HepG2 (cell line): ENCODE measurements around the gene PLAGL2. TPM values are rescaled to one million over a fixed set of nuclear protein-coding genes. Genes with fewer than 3 reads are reported as not detected.

Source experiments
- GATAD1 ChIP-seq: IDR thresholded peaks from 2 replicates; pipeline ENCODE4 v1.6.1; 2016; ENCODE audit warnings: missing genetic modification reagents, missing compliant biosample characterization
- HNRNPK ChIP-seq: fragments of 200-400 bp; formaldehyde crosslinking; IDR thresholded peaks from 2 replicates; pipeline ENCODE4 v1.6.1; 2018; ENCODE audit warnings: low read length, low read depth, moderate library complexity, mild to moderate bottlenecking; ENCODE audit not compliant: poor library complexity, severe bottlenecking
- KAT2B ChIP-seq: fragments of 150-350 bp; IDR thresholded peaks from 2 replicates; pipeline ENCODE4 v1.6.1; 2014; ENCODE audit warnings: low read depth, low read length, borderline replicate concordance
- NFIC ChIP-seq: IDR thresholded peaks from 2 replicates; pipeline ENCODE4 v1.6.1; 2012; ENCODE audit warnings: mild to moderate bottlenecking, low read length, inconsistent platforms
- NR2F6 ChIP-seq, 2 experiments: IDR thresholded peaks; 2 replicates each; pipeline ENCODE4 v1.6.1; 2016; ENCODE audit warnings: antibody characterized with exemption in 1 of 2, mild to moderate bottlenecking in 1 of 2
- POLR2AphosphoS5 ChIP-seq: IDR thresholded peaks from 2 replicates; pipeline ENCODE4 v1.6.1; 2012; ENCODE audit warnings: low read depth, low read length
- RBM39 ChIP-seq: fragments of 200-400 bp; formaldehyde crosslinking; IDR thresholded peaks from one replicate; pipeline ENCODE4 v1.6.1; 2018; ENCODE audit warnings: antibody characterized with exemption, mild to moderate bottlenecking, low read depth, low read length; ENCODE audit not compliant: poor library complexity, severe bottlenecking
- SAFB2 ChIP-seq: sonication (generic); formaldehyde crosslinking; IDR thresholded peaks from 2 replicates; pipeline ENCODE4 v1.5.1; 2020; ENCODE audit warnings: missing genetic modification reagents, low read depth, mild to moderate bottlenecking, borderline replicate concordance
- TMF1 ChIP-seq: sonication (generic); formaldehyde crosslinking; IDR thresholded peaks from 2 replicates; pipeline ENCODE4 v1.8.1; 2022; ENCODE audit warnings: low read depth, missing genetic modification reagents
- ZBTB38 ChIP-seq: sonication (generic); formaldehyde crosslinking; IDR thresholded peaks from 2 replicates; pipeline ENCODE4 v1.5.1; 2020; ENCODE audit warnings: mild to moderate bottlenecking, missing genetic modification reagents
- ZBTB4 ChIP-seq: sonication (generic); formaldehyde crosslinking; IDR thresholded peaks from 2 replicates; pipeline ENCODE4 v1.4.0; 2020; ENCODE audit warnings: missing genetic modification reagents, mild to moderate bottlenecking, borderline replicate concordance
- ZC3H4 ChIP-seq: sonication (generic); formaldehyde crosslinking; IDR thresholded peaks from 2 replicates; pipeline ENCODE4 v1.4.0; 2020; ENCODE audit warnings: missing genetic modification reagents, borderline replicate concordance
- ZFY ChIP-seq: sonication (generic); formaldehyde crosslinking; IDR thresholded peaks from 2 replicates; pipeline ENCODE4 v1.4.0; 2020; ENCODE audit warnings: missing genetic modification reagents
- ZNF205 ChIP-seq: IDR thresholded peaks from 2 replicates; pipeline ENCODE4 v1.6.1; 2018; ENCODE audit warnings: missing biosample characterization, missing genetic modification reagents
- ZNF292 ChIP-seq: sonication (generic); formaldehyde crosslinking; IDR thresholded peaks from 2 replicates; pipeline ENCODE4 v1.8.1; 2022; ENCODE audit warnings: mild to moderate bottlenecking, low read depth, missing genetic modification reagents, borderline replicate concordance
- ZNF335 ChIP-seq: sonication (generic); formaldehyde crosslinking; IDR thresholded peaks from 2 replicates; pipeline ENCODE4 v1.4.0; 2020; ENCODE audit warnings: missing genetic modification reagents
- ZNF430 ChIP-seq: sonication (generic); formaldehyde crosslinking; IDR thresholded peaks from 2 replicates; pipeline ENCODE4 v1.9.0; 2021; ENCODE audit warnings: mild to moderate bottlenecking, missing genetic modification reagents
- ZNF543 ChIP-seq: sonication (generic); formaldehyde crosslinking; IDR thresholded peaks from 2 replicates; pipeline ENCODE4 v1.4.0; 2020; ENCODE audit warnings: mild to moderate bottlenecking, missing genetic modification reagents
- ZNF703 ChIP-seq: sonication (generic); formaldehyde crosslinking; IDR thresholded peaks from 2 replicates; pipeline ENCODE4 v1.5.1; 2020; ENCODE audit warnings: missing genetic modification reagents, mild to moderate bottlenecking, moderate library complexity, borderline replicate concordance
- ZNF724P ChIP-seq: sonication (generic); formaldehyde crosslinking; IDR thresholded peaks from 2 replicates; pipeline ENCODE4 v1.8.0; 2022; ENCODE audit warnings: missing genetic modification reagents, borderline replicate concordance
- ZNF773 ChIP-seq: sonication (generic); formaldehyde crosslinking; IDR thresholded peaks from 2 replicates; pipeline ENCODE4 v1.4.0; 2020; ENCODE audit warnings: missing genetic modification reagents, borderline replicate concordance
- ZSCAN21 ChIP-seq: sonication (generic); formaldehyde crosslinking; IDR thresholded peaks from 2 replicates; pipeline ENCODE4 v1.8.0; 2022; ENCODE audit warnings: mild to moderate bottlenecking, missing genetic modification reagents, moderate library complexity, borderline replicate concordance
- polyA plus RNA-seq, 8 experiments: library from polyadenylated mRNA; depleted of rRNA in 3 of 8; stranded (reverse) in 7 of 8; unstranded in 1 of 8; fragments of >200 nt; fragmentation: Illumina TruSeq in 4 of 8; extraction: Trizol in 4 of 8; gene quantifications; 2 replicates each; pipeline versions ENCODE4 v1.2.1 to v1.2.3, GENCODE V29; 2011 to 2016; ENCODE audit warnings: low read depth in 4 of 8, missing spikeins in 1 of 8, mixed read lengths in 1 of 8; ENCODE audit not compliant: insufficient read depth in 1 of 8
- total RNA-seq, 5 experiments: library from RNA; depleted of rRNA; stranded (reverse); fragments of >200 nt; fragmentation: Illumina TruSeq; extraction: Trizol; gene quantifications; 2 replicates each; pipeline ENCODE4 v1.2.3, GENCODE V29; 2016; ENCODE audit warnings: low read depth in 1 of 5
- TF ChIP-seq, protein P1 (sequence below): sonication (generic); formaldehyde crosslinking; IDR thresholded peaks from 2 replicates; pipeline ENCODE4 v1.5.0; 2020; ENCODE audit warnings: mild to moderate bottlenecking, missing genetic modification reagents

The PLAGL2 gene
- total and polyA plus RNA-seq, 2 of the 13 experiments (the other 11 are each of a cell fraction or from before 2014, with no cell fraction given) = 15.2 to 15.3 TPM

DNA sequence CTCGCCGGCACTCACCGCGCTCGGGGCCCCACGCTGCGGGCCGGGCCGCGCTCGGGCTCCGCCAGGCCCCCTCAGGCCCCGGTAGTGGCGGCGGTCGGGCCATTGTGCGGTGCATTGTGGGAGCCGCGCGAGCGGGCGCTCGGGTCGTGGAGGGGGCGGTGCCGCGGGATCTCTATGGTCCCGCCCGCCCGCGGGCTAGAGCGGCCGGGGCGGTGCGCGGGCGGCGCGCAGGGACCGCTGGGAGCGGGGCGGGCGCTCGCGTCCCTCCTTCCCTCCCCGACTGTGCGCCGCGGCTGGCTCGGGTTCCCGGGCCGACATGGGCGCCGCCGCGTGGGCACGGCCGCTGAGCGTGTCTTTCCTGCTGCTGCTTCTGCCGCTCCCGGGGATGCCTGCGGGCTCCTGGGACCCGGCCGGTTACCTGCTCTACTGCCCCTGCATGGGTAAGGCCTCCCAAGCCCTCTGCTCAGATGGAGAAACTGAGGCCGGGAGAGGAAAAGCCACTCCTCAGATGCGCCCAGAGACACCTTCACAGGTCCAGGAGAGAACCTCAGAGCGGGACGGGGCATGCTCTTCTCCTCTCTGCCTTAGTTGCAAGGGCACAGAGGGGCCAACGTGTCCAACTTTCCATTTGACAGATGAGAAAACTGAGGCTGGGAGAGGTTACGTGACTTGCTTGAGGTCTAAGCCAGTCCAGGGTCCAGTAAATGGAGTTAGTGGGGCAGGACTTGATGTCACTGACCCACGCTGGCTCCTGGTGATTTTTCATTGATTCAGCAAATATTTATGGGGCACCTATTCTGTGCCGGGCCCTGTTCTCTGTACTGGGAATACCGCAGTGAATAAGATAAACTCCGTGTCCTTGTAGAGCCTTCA lies at the start of gene PLAGL2, which contains the start of gene POFUT1 (continued):
- no peak; the same call in 1 of the 2 replicates for TF ChIP-seq ZNF292 (CRISPR knock-in tag)
- peak; percentile 21; the same call in 1 of the 2 replicates for TF ChIP-seq ZNF205 (CRISPR knock-in tag)
- peak; percentile 71; the same call in 1 of the 2 replicates for TF ChIP-seq ZBTB38 (CRISPR knock-in tag)
- TF ChIP-seq SAFB2 (CRISPR knock-in tag) = peak; percentile 95; the same call in 1 of the 2 replicates
- peak; percentile 28 for TF ChIP-seq HNRNPK
- TF ChIP-seq, protein P1, sequence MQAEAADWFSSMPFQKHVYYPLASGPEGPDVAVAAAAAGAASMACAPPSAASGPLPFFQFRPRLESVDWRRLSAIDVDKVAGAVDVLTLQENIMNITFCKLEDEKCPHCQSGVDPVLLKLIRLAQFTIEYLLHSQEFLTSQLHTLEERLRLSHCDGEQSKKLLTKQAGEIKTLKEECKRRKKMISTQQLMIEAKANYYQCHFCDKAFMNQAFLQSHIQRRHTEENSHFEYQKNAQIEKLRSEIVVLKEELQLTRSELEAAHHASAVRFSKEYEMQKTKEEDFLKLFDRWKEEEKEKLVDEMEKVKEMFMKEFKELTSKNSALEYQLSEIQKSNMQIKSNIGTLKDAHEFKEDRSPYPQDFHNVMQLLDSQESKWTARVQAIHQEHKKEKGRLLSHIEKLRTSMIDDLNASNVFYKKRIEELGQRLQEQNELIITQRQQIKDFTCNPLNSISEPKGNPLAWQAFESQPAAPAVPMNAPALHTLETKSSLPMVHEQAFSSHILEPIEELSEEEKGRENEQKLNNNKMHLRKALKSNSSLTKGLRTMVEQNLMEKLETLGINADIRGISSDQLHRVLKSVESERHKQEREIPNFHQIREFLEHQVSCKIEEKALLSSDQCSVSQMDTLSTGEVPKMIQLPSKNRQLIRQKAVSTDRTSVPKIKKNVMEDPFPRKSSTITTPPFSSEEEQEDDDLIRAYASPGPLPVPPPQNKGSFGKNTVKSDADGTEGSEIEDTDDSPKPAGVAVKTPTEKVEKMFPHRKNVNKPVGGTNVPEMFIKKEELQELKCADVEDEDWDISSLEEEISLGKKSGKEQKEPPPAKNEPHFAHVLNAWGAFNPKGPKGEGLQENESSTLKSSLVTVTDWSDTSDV = peak; percentile 51
- peak; percentile 86 for TF ChIP-seq POLR2AphosphoS5
- peak; percentile 40 for TF ChIP-seq ZNF430 (CRISPR knock-in tag)
- no peak; the same call in 1 of the 2 replicates for TF ChIP-seq ZBTB4 (CRISPR knock-in tag)
- 0 out of 2 replicates have a peak, but pooled peaks have one; percentile 70 for TF ChIP-seq ZNF335 (CRISPR knock-in tag)
- TF ChIP-seq ZNF773 (CRISPR knock-in tag) = peak; percentile 92
- peak; percentile 82 for TF ChIP-seq GATAD1 (CRISPR knock-in tag)
- TF ChIP-seq TMF1 (CRISPR knock-in tag) = peak; percentile 88; the same call in 1 of the 2 replicates
- TF ChIP-seq KAT2B = no peak
- no peak for TF ChIP-seq ZNF543 (CRISPR knock-in tag)
- no peak for TF ChIP-seq ZC3H4
- no peak for TF ChIP-seq ZNF703 (CRISPR knock-in tag)
- peak; percentile 93 for TF ChIP-seq ZSCAN21
- peak; percentile 99 for TF ChIP-seq ZFY (CRISPR knock-in tag)
- peak; percentile 43 for TF ChIP-seq NR2F6 (IDR thresholded peaks at IDR 0.05)
- TF ChIP-seq NR2F6 (CRISPR knock-in tag; IDR thresholded peaks at IDR 0.05) = 0 out of 2 replicates have a peak, but pooled peaks have one; percentile 19
- TF ChIP-seq ZNF724P (CRISPR knock-in tag) = no peak; the same call in none of the 2 replicates
- TF ChIP-seq NFIC = no peak
- peak; percentile 64 for TF ChIP-seq RBM39
